ENCODE measurements around the gene SYT9.

SYT9 gene

DNA sequence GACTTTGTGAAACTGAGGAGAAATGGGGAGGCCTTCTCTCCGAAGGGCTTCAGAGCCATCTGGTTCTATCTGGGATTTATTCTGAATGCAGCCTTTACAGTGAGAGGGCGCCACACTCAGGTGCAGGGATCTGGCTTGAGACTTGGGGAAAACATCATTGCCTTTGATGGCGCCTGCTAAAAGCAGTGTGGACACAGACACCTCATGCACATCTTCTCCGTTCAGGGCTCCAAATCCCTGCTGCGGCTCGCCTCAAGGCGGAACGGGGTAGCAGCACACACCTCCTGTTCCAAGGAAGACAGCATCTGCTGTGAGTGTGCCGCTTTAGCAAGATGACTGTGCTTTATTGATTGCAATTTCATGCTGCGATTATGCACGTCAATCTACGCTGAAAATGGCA is 196.5 kb downstream of the SYT9 start:
- H3K27me3 ChIP-seq (ENCODE audit: control insufficient read depth, low read length) = peaks cover 3% of the 10 kb centered on the region; the same call in 1 of the 2 replicates
- TF ChIP-seq, protein P1, sequence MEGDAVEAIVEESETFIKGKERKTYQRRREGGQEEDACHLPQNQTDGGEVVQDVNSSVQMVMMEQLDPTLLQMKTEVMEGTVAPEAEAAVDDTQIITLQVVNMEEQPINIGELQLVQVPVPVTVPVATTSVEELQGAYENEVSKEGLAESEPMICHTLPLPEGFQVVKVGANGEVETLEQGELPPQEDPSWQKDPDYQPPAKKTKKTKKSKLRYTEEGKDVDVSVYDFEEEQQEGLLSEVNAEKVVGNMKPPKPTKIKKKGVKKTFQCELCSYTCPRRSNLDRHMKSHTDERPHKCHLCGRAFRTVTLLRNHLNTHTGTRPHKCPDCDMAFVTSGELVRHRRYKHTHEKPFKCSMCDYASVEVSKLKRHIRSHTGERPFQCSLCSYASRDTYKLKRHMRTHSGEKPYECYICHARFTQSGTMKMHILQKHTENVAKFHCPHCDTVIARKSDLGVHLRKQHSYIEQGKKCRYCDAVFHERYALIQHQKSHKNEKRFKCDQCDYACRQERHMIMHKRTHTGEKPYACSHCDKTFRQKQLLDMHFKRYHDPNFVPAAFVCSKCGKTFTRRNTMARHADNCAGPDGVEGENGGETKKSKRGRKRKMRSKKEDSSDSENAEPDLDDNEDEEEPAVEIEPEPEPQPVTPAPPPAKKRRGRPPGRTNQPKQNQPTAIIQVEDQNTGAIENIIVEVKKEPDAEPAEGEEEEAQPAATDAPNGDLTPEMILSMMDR (IDR thresholded peaks at IDR 0.05; ENCODE audit: low read depth, low read length, poor library complexity, severe bottlenecking) = peak; percentile 42
- no peak for TF ChIP-seq EZH2phosphoT487 (IDR thresholded peaks at IDR 0.05; ENCODE audit: borderline replicate concordance, low read length)
- H3K4me1 ChIP-seq (ENCODE audit: control insufficient read depth, low read length) = no peaks in the 10 kb centered on the region; the same call in 1 of the 2 replicates
- H3F3A ChIP-seq (ENCODE audit: control insufficient read depth, insufficient read depth) = no peaks in the 10 kb centered on the region
- H3K4me2 ChIP-seq (ENCODE audit: low read length) = no peak overlapping the region
- no peaks in the 10 kb centered on the region for H3K36me3 ChIP-seq (ENCODE audit: control insufficient read depth, low read length)
- no peak overlapping the region for H3K27ac ChIP-seq (ENCODE audit: low read depth, low read length)
- H3K9me2 ChIP-seq (replicated peaks; ENCODE audit: control insufficient read depth, low read length) = no peaks in the 10 kb centered on the region
- no peaks in the 10 kb centered on the region for H3K9me3 ChIP-seq (ENCODE audit: control insufficient read depth, insufficient read depth, low read length)
- no peaks in the 10 kb centered on the region for H4K20me1 ChIP-seq (ENCODE audit: control insufficient read depth, insufficient read depth, low read depth, low read length)
- H3K4me3 ChIP-seq (ENCODE audit: low read length) = no peak overlapping the region
- no peaks in the 10 kb centered on the region for H3K79me2 ChIP-seq (ENCODE audit: control insufficient read depth, low read length)

DNA sequence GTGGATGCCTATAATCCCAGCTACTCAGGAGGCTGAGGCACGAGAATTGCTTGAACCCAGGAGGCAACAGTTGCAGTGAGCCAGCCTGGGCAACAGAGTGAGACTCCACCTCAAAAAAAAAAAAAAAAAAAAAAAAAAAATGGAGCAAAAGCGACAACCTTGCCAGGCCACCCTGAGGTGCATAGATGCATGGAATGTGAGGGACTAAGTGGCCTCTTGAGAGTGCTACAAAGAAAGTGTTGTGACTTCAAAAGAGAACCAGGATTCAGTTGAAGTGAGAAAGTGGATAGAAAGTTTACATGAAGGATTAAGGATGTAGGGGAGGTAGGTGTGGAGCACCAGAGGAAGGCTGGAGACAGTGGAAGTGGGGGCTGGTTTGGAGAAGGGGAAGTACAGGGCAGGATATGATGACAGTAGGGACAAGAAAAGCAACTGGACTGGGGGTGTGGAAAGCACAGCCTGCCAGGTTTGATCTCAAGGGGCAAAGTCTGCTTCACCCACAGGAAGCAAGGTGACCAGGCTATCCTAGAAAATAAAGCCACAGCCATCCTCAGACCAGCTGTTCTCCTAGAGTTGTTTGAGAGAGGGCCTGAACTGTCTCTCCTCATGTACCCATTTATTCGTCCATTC is 197.6 kb downstream of the SYT9 start:
- no peak overlapping the region for H3K27ac ChIP-seq (ENCODE audit: low read depth, low read length)
- H3K9me3 ChIP-seq (ENCODE audit: control insufficient read depth, insufficient read depth, low read length) = no peaks in the 10 kb centered on the region
- H3K9me2 ChIP-seq (replicated peaks; ENCODE audit: control insufficient read depth, low read length) = no peaks in the 10 kb centered on the region
- no peak overlapping the region for H3K4me2 ChIP-seq (ENCODE audit: low read length)
- no peaks in the 10 kb centered on the region; the same call in 1 of the 2 replicates for H3K4me1 ChIP-seq (ENCODE audit: control insufficient read depth, low read length)
- no peaks in the 10 kb centered on the region for H4K20me1 ChIP-seq (ENCODE audit: control insufficient read depth, insufficient read depth, low read depth, low read length)
- H3K36me3 ChIP-seq (ENCODE audit: control insufficient read depth, low read length) = no peaks in the 10 kb centered on the region
- peaks cover 3% of the 10 kb centered on the region; the same call in 1 of the 2 replicates for H3K27me3 ChIP-seq (ENCODE audit: control insufficient read depth, low read length)
- TF ChIP-seq EZH2phosphoT487 (IDR thresholded peaks at IDR 0.05; ENCODE audit: borderline replicate concordance, low read length) = no peak
- TF ChIP-seq, protein P1 (IDR thresholded peaks at IDR 0.05; ENCODE audit: low read depth, low read length, poor library complexity, severe bottlenecking) = no peak
- no peak overlapping the region for H3K4me3 ChIP-seq (ENCODE audit: low read length)
- no peaks in the 10 kb centered on the region for H3F3A ChIP-seq (ENCODE audit: control insufficient read depth, insufficient read depth)
- no peaks in the 10 kb centered on the region for H3K79me2 ChIP-seq (ENCODE audit: control insufficient read depth, low read length)

DNA sequence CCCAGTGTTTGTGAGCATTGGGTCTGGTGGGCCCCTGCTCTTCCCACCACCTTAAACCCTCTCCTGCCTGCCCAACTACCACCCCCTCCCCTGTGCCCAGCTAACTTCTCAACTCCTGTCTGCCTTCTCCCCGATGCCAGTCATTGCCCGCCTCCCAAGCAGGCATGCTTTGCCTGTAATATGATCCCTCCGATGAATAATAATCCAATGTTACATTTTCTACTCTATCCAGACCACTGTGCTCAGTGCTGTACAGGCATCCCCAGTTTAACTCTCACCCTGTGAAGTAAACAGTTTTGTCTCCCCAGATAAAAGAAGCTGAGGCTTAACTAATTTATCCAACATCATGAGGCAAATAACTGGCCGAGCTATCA is 198.1 kb downstream of the SYT9 start:
- TF ChIP-seq, protein P1 (IDR thresholded peaks at IDR 0.05; ENCODE audit: low read depth, low read length, poor library complexity, severe bottlenecking) = no peak
- TF ChIP-seq EZH2phosphoT487 (IDR thresholded peaks at IDR 0.05; ENCODE audit: borderline replicate concordance, low read length) = no peak
- Histone ChIP-seq H3K4me2 (ENCODE audit: low read length) (no peak overlapping the region), H4K20me1 (ENCODE audit: control insufficient read depth, insufficient read depth, low read depth, low read length) (no peaks in the 10 kb centered on the region)

More for the DNA sequence above, 198.1 kb downstream of the SYT9 start:
- no peak overlapping the region for H3K27ac ChIP-seq (ENCODE audit: low read depth, low read length)
- no peaks in the 10 kb centered on the region for H3K9me3 ChIP-seq (ENCODE audit: control insufficient read depth, insufficient read depth, low read length)
- no peak overlapping the region for H3K4me3 ChIP-seq (ENCODE audit: low read length)
- H3K36me3 ChIP-seq (ENCODE audit: control insufficient read depth, low read length) = no peaks in the 10 kb centered on the region
- peaks cover 3% of the 10 kb centered on the region; the same call in 1 of the 2 replicates for H3K27me3 ChIP-seq (ENCODE audit: control insufficient read depth, low read length)
- H3K4me1 ChIP-seq (ENCODE audit: control insufficient read depth, low read length) = no peaks in the 10 kb centered on the region; the same call in 1 of the 2 replicates
- H3K9me2 ChIP-seq (replicated peaks; ENCODE audit: control insufficient read depth, low read length) = no peaks in the 10 kb centered on the region
- H3F3A ChIP-seq (ENCODE audit: control insufficient read depth, insufficient read depth) = no peaks in the 10 kb centered on the region
- H3K79me2 ChIP-seq (ENCODE audit: control insufficient read depth, low read length) = no peaks in the 10 kb centered on the region
